OCI-LY7 (cell line): ENCODE measurements around the gene MPPED2. TPM values are rescaled to one million over a fixed set of nuclear protein-coding genes. Genes with fewer than 3 reads are reported as not detected.

Experiments used
- BruUV-seq: library from RNA; stranded (reverse); fragments of 400-500 nt; replicated peaks from 2 replicates; lab custom pipeline; 2021; lab: Mats Ljungman, UMichigan
- CTCF ChIA-PET: fragments of 300-600 bp; sonication (Branson Sonifier 250); formaldehyde crosslinking; loops from one replicate; lab custom pipeline; 2022; ENCODE audit warnings: antibody characterized with exemption; ENCODE audit not compliant: unreplicated experiment; lab: Charles Lee
- POLR2A ChIA-PET: fragments of 300-600 bp; sonication (Branson Sonifier 250); formaldehyde crosslinking; loops from one replicate; lab custom pipeline; 2022; ENCODE audit warnings: antibody characterized with exemption; lab: Charles Lee
- DNase-seq: peaks from one replicate; pipeline ENCODE4 v3.0.0-alpha.2; 2015; ENCODE audit warnings: low spot score
- H2AFZ ChIP-seq: fragments of 200-600 bp; sonication (generic), shearing (Covaris generic); 2 replicates; pipeline ENCODE4 v1.6.1; 2014; ENCODE audit warnings: mild to moderate bottlenecking, antibody characterized with exemption, low read length, moderate library complexity
- H3K27ac ChIP-seq: fragments of 200-600 bp; sonication (generic); 2 replicates; pipeline ENCODE4 v1.5.1; 2014; ENCODE audit warnings: mixed run types, low read depth, mild to moderate bottlenecking, moderate library complexity, low read length, inconsistent platforms; ENCODE audit not compliant: poor library complexity, severe bottlenecking
- H3K36me3 ChIP-seq: fragments of 200-600 bp; sonication (generic); 2 replicates; pipeline ENCODE4 v1.6.1; 2014; ENCODE audit warnings: mild to moderate bottlenecking, antibody characterized with exemption, low read length, moderate library complexity, mixed read lengths; ENCODE audit not compliant: insufficient read depth
- H3K4me1 ChIP-seq: fragments of 200-600 bp; sonication (generic); 2 replicates; pipeline ENCODE4 v1.5.1; 2014; ENCODE audit warnings: mild to moderate bottlenecking, low read length; ENCODE audit not compliant: insufficient read depth, poor library complexity, severe bottlenecking
- H3K4me2 ChIP-seq: fragments of 200-600 bp; sonication (generic); 2 replicates; pipeline ENCODE4 v1.6.1; 2014; ENCODE audit warnings: mild to moderate bottlenecking, low read length
- H3K4me3 ChIP-seq: fragments of 200-600 bp; sonication (generic); 2 replicates; pipeline ENCODE4 v1.5.1; 2014; ENCODE audit warnings: mild to moderate bottlenecking, low read depth, low read length; ENCODE audit not compliant: poor library complexity, severe bottlenecking
- H3K79me2 ChIP-seq: fragments of 200-600 bp; sonication (generic); 2 replicates; pipeline ENCODE4 v1.6.1; 2016; ENCODE audit warnings: low read depth, mild to moderate bottlenecking, low read length, moderate library complexity, mixed read lengths; ENCODE audit not compliant: insufficient read depth
- H3K9me2 ChIP-seq: fragments of 200-600 bp; sonication (generic); 2 replicates; pipeline ENCODE4 v1.6.1; 2016; ENCODE audit warnings: mild to moderate bottlenecking, low read length, mixed read lengths; ENCODE audit not compliant: insufficient read depth
- H3K9me3 ChIP-seq: fragments of 200-600 bp; sonication (generic); 2 replicates; pipeline ENCODE4 v1.6.1; 2014; ENCODE audit warnings: mild to moderate bottlenecking, mixed run types, low read length, mixed read lengths
- H4K20me1 ChIP-seq: fragments of 200-600 bp; sonication (generic); 2 replicates; pipeline ENCODE4 v1.6.1; 2014; ENCODE audit warnings: mild to moderate bottlenecking, antibody characterized with exemption, low read length, moderate library complexity, mixed read lengths; ENCODE audit not compliant: insufficient read depth
- EZH2phosphoT487 ChIP-seq: fragments of 200-600 bp; sonication (generic); IDR thresholded peaks from 2 replicates; pipeline ENCODE4 v1.6.1; 2018; ENCODE audit warnings: low read depth, borderline replicate concordance, mild to moderate bottlenecking, mixed run types, antibody characterized with exemption, low read length, moderate library complexity, mixed read lengths
- intact Hi-C: fragments of 100-400 bp; cut with micrococcal nuclease; formaldehyde crosslinking; loops from one replicate; pipeline ENCODE4 v1.10.0; 2022; ENCODE audit not compliant: unreplicated experiment
- total RNA-seq, 2 experiments: library from RNA; depleted of rRNA in 1 of 2; stranded (reverse); fragments of >200 nt in 1 of 2; shearing (Covaris generic) in 1 of 2; gene quantifications; 2 replicates each; pipeline ENCODE4 v1.2.3, GENCODE V29; 2014 to 2022
- TF ChIP-seq, protein P1 (sequence below): fragments of 200-600 bp; sonication (generic); conservative IDR thresholded peaks from 2 replicates; pipeline ENCODE4 v1.5.1; 2014; ENCODE audit warnings: mild to moderate bottlenecking, antibody characterized with exemption, low read length, moderate library complexity, mixed read lengths

The MPPED2 gene
- total RNA-seq, 2 experiments from 2014 or later = not detected

DNA sequence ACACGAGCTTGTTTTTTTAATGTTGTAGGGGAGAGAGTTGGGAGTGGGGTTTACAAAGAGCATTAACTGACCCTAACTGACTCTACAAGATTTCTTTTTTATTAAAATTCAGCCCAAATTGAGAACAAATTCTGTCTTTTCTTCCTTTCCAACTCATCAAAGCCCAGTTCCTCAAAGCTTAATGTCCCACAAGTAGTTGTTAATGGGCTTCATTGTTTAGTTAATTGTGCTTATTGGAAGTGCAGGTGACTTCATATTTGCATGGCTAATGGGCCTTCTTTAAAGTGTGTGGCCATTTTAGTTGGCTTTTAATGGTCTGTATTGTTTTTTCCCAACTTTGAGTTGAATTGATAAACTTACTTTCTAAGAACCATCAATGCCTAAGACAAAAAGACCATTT lies 39.8 kb downstream of the MPPED2 start:
- no peaks in the 10 kb centered on the region for H3K79me2 ChIP-seq
- H3K4me3 ChIP-seq = no peak overlapping the region
- no peaks in the 10 kb centered on the region for H3K9me3 ChIP-seq
- intact Hi-C loops = no loop called here
- H4K20me1 ChIP-seq = no peaks in the 10 kb centered on the region
- no TSS peak for BruUV-seq
- H3K4me1 ChIP-seq = no peaks in the 10 kb centered on the region
- H3K27ac ChIP-seq = no peak overlapping the region
- CTCF ChIA-PET = no interaction called here
- no peak overlapping the region for H2AFZ ChIP-seq
- H3K36me3 ChIP-seq = no peaks in the 10 kb centered on the region
- POLR2A ChIA-PET = interaction anchor here (0.8 kb wide), 1 partner anchor 36 kb away, joined by 3 read pairs; no protein-coding TSS in a partner anchor
- no peaks in the 10 kb centered on the region for H3K9me2 ChIP-seq
- no peak overlapping the region for H3K4me2 ChIP-seq
- no peak for DNase-seq
- TF ChIP-seq, protein P1, sequence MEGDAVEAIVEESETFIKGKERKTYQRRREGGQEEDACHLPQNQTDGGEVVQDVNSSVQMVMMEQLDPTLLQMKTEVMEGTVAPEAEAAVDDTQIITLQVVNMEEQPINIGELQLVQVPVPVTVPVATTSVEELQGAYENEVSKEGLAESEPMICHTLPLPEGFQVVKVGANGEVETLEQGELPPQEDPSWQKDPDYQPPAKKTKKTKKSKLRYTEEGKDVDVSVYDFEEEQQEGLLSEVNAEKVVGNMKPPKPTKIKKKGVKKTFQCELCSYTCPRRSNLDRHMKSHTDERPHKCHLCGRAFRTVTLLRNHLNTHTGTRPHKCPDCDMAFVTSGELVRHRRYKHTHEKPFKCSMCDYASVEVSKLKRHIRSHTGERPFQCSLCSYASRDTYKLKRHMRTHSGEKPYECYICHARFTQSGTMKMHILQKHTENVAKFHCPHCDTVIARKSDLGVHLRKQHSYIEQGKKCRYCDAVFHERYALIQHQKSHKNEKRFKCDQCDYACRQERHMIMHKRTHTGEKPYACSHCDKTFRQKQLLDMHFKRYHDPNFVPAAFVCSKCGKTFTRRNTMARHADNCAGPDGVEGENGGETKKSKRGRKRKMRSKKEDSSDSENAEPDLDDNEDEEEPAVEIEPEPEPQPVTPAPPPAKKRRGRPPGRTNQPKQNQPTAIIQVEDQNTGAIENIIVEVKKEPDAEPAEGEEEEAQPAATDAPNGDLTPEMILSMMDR = no peak

DNA sequence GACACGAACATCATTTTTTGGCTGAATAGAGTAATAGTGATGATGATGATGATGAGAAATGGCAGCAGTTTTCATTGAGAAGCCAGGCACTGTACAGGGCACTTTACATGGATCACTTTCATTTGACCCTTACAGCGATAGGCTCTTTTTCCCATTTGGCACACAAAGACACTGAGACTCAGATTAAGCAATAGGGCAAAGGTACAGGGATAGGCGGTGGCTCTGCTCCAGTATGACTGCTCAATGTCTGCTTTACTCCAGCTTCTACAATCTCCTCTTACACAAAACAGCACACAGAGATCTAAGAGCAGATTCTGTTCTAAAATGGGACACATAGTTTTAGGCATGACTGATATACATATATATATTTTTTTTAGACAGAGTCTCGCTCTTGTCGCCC lies 40.6 kb downstream of the MPPED2 start:
- no peak for TF ChIP-seq EZH2phosphoT487
- TF ChIP-seq, protein P1 = no peak
- Histone ChIP-seq H3K27ac (no peak overlapping the region), H3K79me2 (no peaks in the 10 kb centered on the region), H3K9me2 (no peaks in the 10 kb centered on the region), H3K4me2 (no peak overlapping the region), H3K9me3 (no peaks in the 10 kb centered on the region), H2AFZ (no peak overlapping the region), H3K4me3 (no peak overlapping the region), H4K20me1 (no peaks in the 10 kb centered on the region), H3K4me1 (no peaks in the 10 kb centered on the region), H3K36me3 (no peaks in the 10 kb centered on the region)
- CTCF ChIA-PET = no interaction called here
- DNase-seq = no peak
- BruUV-seq = no TSS peak
- intact Hi-C loops = no loop called here
- POLR2A ChIA-PET = no interaction called here

DNA sequence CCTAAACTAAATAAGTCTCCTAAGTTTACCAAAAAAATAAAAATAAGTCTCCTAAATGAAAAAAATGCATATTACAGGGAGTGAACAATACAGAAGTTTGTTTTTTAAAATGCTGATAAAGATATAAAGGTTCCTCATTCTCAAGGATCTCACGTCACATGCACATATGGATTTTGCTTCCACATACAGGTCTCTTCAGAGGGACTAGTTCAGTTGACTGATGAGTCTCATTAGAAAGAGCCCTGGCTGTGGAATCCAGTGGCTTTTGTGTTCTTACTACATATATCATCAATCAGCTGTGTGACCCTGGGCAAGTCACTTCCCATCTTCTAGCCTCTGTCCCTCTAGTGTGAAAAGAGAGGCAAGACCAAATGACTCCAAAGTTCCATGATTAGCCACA lies 43.1 kb downstream of the MPPED2 start:
- intact Hi-C loops = no loop called here
- BruUV-seq = no TSS peak

More for the DNA sequence above, 43.1 kb downstream of the MPPED2 start:
- no peak for DNase-seq
- CTCF ChIA-PET = no interaction called here
- H3K4me1 ChIP-seq = no peaks in the 10 kb centered on the region
- no peak overlapping the region for H2AFZ ChIP-seq
- no peak overlapping the region for H3K4me3 ChIP-seq
- POLR2A ChIA-PET = no interaction called here
- no peaks in the 10 kb centered on the region for H3K79me2 ChIP-seq
- H3K27ac ChIP-seq = no peak overlapping the region
- no peaks in the 10 kb centered on the region for H3K9me2 ChIP-seq
- H3K9me3 ChIP-seq = no peaks in the 10 kb centered on the region
- no peaks in the 10 kb centered on the region for H4K20me1 ChIP-seq
- H3K4me2 ChIP-seq = no peak overlapping the region
- no peak for TF ChIP-seq EZH2phosphoT487
- TF ChIP-seq, protein P1 = no peak
- H3K36me3 ChIP-seq = no peaks in the 10 kb centered on the region
